ENCODE data around the gene ORMDL3. TPM values are rescaled to one million over a fixed set of nuclear protein-coding genes. Genes with fewer than 3 reads are reported as not detected.

ORMDL3 gene
- 33.0 to 41.3 TPM (median 37.4 TPM) in 5 replicates for total RNA-seq (2022; extraction: Qiagen RNA extraction)

GRCh38 chr17:39927101-39927928 is at the start of gene ORMDL3, which contains the start of gene LRRC3C:
Gene ORMDL3 (minus strand): TSS chr17:39927601. CDS start chr17:39924203, 3,398 bp downstream.
Gene LRRC3C (plus strand): TSS chr17:39927732. CDS start chr17:39941524, 13,792 bp downstream.

GRCh38 chr17:39962642-39963220 is 35.3 kb upstream of the ORMDL3 start, which contains the start of gene GSDMA:
Gene GSDMA (plus strand): TSS chr17:39963004. CDS start chr17:39965688, 2,684 bp downstream.

Other genes with a start within 250 kb of the ORMDL3 start
- gene PGAP3, start 239.5 kb downstream of the ORMDL3 start, total RNA-seq (2022; extraction: Qiagen RNA extraction) = 6.9 to 8.0 TPM (median 7.5 TPM) in 5 replicates
- gene ERBB2, start 227.5 kb downstream of the ORMDL3 start, total RNA-seq (2022; extraction: Qiagen RNA extraction) = 22.8 to 36.6 TPM (median 33.4 TPM) in 5 replicates
- gene MIEN1, start 197.1 kb downstream of the ORMDL3 start, total RNA-seq (2022; extraction: Qiagen RNA extraction) = 79.9 to 98.8 TPM (median 83.5 TPM) in 5 replicates
- gene GRB7, start 189.7 kb downstream of the ORMDL3 start, total RNA-seq (2022; extraction: Qiagen RNA extraction) = 3.5 to 5.7 TPM (median 4.8 TPM) in 5 replicates
- not detected in 5 replicates for gene IKZF3, start 63.3 kb downstream of the ORMDL3 start, total RNA-seq (2022; extraction: Qiagen RNA extraction)
- gene ZPBP2, start 59.4 kb downstream of the ORMDL3 start, total RNA-seq (2022; extraction: Qiagen RNA extraction) = not detected in 5 replicates
- 1.2 to 2.4 TPM (median 2.2 TPM) in 5 replicates for gene GSDMB, start 9.0 kb downstream of the ORMDL3 start, total RNA-seq (2022; extraction: Qiagen RNA extraction)
- not detected in 5 replicates for gene LRRC3C, start 131 bp upstream of the ORMDL3 start, total RNA-seq (2022; extraction: Qiagen RNA extraction)
- gene GSDMA, start 35.4 kb upstream of the ORMDL3 start, total RNA-seq (2022; extraction: Qiagen RNA extraction) = not detected in 5 replicates
- 157 to 178 TPM (median 165 TPM) in 5 replicates for gene PSMD3, start 53.2 kb upstream of the ORMDL3 start, total RNA-seq (2022; extraction: Qiagen RNA extraction)
- 0.96 to 1.8 TPM (median 1.5 TPM) in 5 replicates for gene CSF3, start 87.8 kb upstream of the ORMDL3 start, total RNA-seq (2022; extraction: Qiagen RNA extraction)
- 42.3 to 68.1 TPM (median 59.6 TPM) in 5 replicates for gene MED24, start 126.8 kb upstream of the ORMDL3 start, total RNA-seq (2022; extraction: Qiagen RNA extraction)
- gene THRA, start 135.4 kb upstream of the ORMDL3 start, total RNA-seq (2022; extraction: Qiagen RNA extraction) = 25.2 to 37.0 TPM (median 36.4 TPM) in 5 replicates
- 7.3 to 10.7 TPM (median 10.4 TPM) in 5 replicates for gene NR1D1, start 173.0 kb upstream of the ORMDL3 start, total RNA-seq (2022; extraction: Qiagen RNA extraction)
- gene MSL1, start 194.4 kb upstream of the ORMDL3 start, total RNA-seq (2022; extraction: Qiagen RNA extraction) = 57.1 to 69.9 TPM (median 65.9 TPM) in 5 replicates
- gene CASC3, start 212.9 kb upstream of the ORMDL3 start, total RNA-seq (2022; extraction: Qiagen RNA extraction) = 42.2 to 52.5 TPM (median 50.6 TPM) in 5 replicates
- gene RAPGEFL1, start 249.9 kb upstream of the ORMDL3 start, total RNA-seq (2022; extraction: Qiagen RNA extraction) = 1.7 to 3.1 TPM (median 2.9 TPM) in 5 replicates